ENCODE data around the gene AGGF1.
A peak's percentile ranks its signal among the peaks of the same experiment; 100 is the strongest.
"Not testable (repeated sequence)": the region's sequence is repeated elsewhere in the genome, so short reads cannot be mapped to it uniquely, and the experiment has no call there.

AGGF1 gene

GRCh38 chr5:77028631-77029375 lies 1.4 kb upstream of the AGGF1 start:
- no peak for DNase-seq

DNA sequence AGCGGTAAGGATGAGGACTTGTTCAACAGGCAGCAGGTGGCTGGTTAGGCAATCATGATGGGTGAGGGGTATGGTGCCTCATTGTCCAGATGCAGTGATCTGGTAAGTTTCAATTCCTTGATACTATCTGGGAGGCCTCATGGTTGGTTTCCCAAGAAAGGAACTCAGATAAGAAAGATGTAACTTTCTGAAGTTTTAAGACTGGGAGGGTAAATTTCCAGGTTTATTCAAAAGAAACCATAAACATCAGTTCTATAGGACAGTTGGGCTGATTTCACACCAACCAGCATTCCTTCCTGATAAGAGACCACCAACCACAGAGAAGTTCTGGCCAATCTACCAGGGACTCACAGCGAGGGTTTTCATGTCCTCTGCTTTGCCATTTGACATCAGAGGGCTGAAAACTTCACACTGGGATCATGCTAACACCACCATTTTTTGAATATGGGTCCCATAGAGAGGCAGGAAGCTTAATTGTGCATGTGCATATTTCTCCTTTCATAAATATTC lies 773 bp upstream of the AGGF1 start:
- no peak for DNase-seq

GRCh38 chr5:77031891-77032290 lies 1.7 kb downstream of the AGGF1 start:
- no peak for DNase-seq

DNA sequence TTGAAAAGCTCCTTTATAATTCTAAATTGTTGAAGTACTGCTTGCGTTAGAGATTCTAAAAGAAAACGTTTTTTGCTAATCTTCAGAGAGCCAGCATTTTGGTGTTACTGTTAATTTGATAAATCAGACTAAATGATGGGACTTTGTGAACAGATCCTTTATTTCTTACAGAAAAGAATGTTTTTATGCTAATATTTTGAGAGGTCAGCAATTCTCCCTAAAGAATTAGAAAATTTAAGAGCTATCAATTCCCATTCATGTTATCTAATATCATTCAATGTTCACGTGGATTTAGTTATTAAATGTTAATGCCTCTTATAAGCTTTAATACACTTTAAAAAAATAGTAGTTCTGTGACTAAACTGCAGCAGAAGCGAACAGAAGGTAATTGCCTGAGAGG lies 2.4 kb downstream of the AGGF1 start:
- no peak for DNase-seq

DNA sequence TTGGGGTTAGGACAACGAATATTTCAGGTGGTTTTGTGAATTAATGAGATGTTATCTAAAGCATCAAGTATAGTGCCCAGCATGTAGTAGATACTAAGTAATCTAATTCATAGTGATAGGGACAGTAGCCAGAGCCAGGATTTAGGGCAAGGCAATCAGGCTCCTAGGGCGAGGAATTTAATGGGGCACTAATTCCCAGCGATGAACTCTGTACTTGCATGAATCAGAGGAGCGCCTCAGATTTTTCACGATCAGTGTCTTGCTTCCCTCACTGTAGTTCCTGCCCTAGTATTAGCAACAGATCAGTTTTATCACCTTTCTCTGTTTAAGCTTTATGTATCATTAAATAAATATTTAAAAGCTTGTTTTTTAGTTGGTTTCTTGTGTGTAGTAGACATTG lies 3.1 kb downstream of the AGGF1 start:
- no peak for DNase-seq

DNA sequence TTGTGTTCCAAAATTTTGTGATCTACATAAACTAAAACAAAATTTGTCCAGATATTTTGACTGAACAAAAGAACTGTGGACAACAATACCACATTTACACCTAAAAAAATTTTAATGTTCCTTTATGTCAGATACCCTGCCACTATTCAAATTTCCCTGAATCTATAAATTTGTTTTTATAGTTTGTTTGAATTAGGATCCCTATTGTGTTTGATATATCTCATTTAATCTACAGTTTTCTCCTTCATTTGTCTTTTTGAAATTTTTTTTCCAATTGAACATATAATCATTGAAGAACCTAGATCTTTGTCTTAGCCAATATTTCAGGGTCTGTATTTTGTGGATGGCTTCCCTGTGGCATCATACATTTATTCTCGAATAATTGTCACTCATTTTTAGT lies 5.7 kb downstream of the AGGF1 start:
- no peak for DNase-seq

DNA sequence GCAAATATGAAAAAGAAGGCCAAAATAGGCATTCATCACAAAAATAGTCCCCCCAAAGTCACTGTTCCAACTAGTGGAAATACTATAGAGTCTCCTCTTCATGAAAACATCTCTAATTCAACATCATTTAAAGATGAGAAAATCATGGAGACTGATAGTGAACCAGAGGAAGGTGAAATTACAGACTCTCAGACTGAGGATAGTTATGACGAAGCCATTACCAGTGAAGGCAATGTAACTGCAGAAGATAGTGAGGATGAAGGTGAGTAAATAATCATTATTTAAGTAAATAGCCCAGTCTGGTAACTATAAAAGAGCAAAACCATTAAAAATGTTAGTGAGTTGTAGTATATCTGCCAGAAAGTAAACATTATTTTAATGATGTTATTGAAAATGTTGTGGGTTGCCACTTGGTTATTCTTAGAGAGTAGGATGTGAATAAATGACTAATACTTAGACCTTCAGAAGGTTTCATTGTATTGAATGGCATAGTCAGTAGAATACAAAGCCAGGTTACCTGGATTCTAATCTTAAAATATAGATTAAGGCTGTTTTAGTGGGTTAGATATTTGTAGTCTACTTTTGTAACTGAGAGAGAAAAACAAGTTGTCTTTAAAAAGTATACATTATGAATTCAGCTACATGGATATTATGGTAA lies 16.3 kb downstream of the AGGF1 start:
- DNase-seq, result no peak

- DNase-seq, result no peak
These were observed 33.8 kb downstream of the AGGF1 start for GRCh38 chr5:77064040-77064439.

DNA sequence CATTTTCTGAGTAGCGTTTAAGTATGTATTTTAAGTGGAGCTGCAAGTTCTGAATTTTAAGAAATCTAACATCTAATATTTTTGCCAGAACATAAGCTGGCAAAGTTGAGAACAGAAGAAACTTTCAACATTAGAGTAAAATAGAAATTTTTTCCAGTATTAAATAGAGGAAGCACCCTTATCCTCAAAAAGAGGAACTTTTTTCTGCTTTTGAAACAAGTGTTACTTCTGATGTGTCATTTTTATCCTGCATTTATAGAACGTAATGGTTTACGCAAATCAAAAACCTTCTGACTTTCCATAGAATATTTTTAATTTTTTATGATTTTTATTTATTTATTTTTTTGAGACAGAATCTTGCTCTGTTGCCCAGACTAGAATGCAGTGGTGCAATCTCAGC lies 35.1 kb downstream of the AGGF1 start:
- no peak for DNase-seq

DNA sequence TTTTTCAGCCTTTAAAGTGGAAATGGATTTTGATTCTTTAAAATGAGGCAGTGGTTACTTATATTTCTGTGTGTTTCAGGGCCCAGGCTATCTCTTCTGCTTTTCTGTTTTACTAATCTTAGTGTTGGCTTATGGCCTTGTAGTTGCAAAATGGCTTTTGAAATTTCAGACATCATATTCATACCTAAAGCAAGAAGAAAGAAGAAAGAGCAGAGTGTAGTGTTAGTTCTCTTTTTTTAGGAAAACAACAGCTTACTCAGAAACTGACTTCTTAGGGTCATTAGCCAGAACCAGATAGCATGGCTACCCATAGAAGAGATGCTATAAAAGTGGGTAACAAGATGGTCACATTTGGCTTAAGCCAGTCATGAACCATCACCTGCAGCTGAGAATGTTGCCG lies 36.0 kb downstream of the AGGF1 start:
- no peak for DNase-seq

DNA sequence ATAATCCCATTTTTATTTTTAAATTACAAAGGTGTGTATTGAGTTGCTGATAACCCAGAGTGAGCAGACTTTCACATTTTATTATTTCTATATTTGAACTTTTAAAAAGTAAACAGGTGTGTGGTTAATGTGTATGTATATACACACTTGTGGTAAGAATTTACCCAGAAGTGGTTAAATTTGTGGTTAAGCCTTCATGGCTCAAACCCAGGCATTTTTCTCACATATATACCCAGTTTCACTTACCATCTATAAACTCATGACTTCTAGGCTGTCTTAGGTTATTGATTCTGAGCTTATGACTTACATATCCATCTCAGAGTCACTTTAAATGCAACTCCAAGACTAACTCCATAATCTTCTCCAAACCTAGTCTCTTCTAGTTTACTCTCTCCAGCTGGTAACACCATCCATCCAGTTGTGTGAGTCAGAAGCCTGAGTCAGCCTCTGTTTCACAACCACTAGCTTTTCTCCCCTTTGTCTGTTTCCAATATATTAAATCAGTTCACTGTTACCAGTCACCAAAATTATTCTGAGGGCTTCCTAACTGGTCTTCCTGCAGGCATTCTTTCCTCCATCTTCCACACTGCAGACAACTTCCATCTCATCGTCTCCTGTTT lies 36.7 kb downstream of the AGGF1 start:
- DNase-seq, result no peak

- no peak for DNase-seq
These were observed 43.5 kb downstream of the AGGF1 start for GRCh38 chr5:77073667-77074066.

DNA sequence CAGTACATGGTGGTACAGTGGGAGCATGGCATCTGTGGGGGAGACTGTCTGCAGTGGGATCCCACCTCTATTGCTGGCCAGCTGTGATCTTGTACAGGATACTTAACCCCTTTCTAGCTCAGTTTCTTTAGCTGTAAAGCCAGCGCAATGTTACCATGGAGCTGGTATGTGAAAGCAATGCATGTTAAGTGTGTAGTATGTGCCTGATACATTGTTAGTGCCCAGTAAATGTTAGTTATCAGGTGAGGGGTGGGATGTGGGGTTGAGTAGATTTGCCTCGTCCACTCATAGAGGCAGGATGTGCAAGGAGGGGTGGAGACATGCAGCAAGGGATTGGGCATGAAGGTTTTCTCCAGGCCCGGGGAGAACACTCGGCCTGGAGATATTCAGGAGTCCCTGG lies 44.5 kb downstream of the AGGF1 start:
- DNase-seq, result no peak

DNA sequence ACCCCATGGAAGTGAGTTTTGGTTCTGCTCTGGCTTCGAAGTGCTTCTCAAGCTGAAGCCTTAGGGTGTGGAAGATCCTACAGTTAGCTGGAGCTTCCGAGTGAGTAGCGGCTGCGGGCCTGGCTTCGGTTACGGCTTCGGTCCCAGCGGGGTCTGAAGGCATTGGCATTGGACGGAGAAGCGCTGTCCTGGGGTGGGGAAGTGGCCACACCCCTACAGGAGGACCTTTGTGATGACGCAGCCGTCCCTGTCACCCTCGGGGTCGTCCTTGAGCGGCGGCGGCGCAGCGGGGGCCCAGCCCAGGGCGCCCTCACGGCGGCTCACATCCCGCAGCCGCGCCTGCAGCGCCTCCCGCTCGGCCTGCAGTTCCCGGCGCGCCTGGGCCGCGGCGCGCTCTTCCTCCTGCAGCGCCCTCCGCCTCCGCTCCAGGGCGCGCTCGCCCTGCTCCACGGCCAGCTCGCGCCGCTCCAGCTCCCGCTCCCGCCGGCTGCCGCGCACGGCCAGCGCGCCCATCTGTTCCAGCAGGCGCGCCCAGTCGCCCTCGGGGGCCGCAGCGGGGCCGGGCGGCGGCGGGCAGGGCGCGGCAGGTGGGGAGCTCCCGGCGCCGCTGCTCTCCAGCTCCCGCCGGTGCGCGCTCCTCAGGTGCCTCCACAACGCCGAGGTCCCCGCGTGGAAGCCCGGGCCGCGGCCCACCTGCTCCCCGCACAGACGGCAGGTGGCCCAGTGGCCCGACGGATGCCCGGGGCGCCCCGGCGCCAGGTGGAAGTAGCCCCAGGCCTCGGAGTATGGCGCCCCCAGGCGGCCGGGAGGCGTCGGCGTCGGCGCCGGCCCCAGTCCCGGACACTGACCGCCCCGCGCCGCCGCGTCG lies 47.0 kb downstream of the AGGF1 start:
- peak; percentile 59 for DNase-seq

GRCh38 chr5:77077829-77078176 lies 47.6 kb downstream of the AGGF1 start:
- no peak for DNase-seq

GRCh38 chr5:77080479-77080878 lies 50.3 kb downstream of the AGGF1 start:
- not testable (repeated sequence) for DNase-seq

- no peak for DNase-seq
These were observed 50.7 kb downstream of the AGGF1 start for GRCh38 chr5:77080905-77081304.

- DNase-seq, result no peak
These were observed 52.1 kb downstream of the AGGF1 start for GRCh38 chr5:77082280-77082679.

GRCh38 chr5:77083088-77083487 lies 52.9 kb downstream of the AGGF1 start:
- no peak for DNase-seq

DNA sequence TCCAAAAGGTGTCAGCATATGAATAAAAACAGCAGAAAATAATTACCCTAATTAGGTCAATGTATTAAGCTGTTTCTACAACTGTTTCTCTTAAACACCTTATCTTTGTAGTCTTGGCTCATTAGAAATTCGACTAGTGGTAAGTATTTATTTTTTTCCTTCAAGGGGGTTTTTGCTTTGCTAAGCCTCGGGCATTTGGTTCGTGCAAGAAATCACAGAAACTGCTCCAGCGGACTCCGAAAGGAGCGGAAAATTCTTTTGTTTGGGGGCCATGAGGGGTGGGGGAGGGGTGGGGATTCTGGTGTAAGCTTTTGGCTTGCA lies 56.1 kb downstream of the AGGF1 start:
- DNase-seq, result no peak

DNA sequence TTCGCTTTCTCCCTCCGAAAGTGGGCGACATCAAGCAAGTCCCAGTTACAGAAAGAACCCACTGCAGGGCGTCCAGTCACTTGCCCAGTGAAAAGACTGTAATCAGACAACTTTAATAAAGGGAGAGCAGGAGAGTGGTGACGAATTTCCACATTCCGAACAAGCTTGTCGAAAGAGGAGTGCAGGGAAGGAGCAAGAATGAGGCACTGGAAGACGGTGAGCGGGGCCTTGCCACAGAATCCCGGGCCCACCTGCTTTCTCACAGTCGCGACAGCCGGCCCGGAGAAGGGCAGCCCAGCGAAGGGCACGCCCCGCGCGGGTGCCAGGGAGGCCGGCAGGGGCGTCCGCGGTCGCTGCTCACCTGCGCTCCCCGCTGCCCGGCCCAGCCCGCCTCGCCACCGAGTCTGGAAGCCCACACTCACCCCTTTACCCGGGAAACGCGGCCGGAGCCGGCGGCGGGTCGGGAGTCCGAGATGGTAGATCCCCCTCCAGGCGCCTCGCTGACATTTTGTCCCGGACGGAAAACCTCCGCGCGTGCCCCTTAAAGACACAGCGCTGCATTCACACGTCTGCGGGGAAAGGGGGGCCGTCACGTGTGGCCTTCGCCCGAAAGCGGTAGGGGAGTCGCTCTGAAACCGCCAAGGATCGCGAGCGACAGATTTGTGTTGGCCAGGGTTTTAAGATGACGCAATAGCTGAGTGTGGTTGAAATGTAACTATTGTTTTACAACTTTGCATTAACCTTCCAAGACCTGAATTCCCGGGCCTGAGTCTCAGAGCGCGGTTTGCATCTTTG lies 56.7 kb downstream of the AGGF1 start, which contains the start of gene ZBED3:
Gene ZBED3 (minus strand): TSS at position 597 of the 795 bp plus-strand sequence. CDS start 9,407 bp downstream, outside the sequence.
- DNase-seq, result peak; percentile 55

Data from CD4-positive, alpha-beta T cell treated with Interleukin-10 for 1 hour (primary cell).